Activated T-cell treated with anti-CD3 and anti-CD28 coated beads, Interleukin-2, amount 50 U/mL, for 1 hour (primary cell): ENCODE data around the gene UBAC2.

Experiments
- DNase-seq: peaks from one replicate; pipeline ENCODE4 v3.0.0-alpha.2; 2020

Gene UBAC2

DNA sequence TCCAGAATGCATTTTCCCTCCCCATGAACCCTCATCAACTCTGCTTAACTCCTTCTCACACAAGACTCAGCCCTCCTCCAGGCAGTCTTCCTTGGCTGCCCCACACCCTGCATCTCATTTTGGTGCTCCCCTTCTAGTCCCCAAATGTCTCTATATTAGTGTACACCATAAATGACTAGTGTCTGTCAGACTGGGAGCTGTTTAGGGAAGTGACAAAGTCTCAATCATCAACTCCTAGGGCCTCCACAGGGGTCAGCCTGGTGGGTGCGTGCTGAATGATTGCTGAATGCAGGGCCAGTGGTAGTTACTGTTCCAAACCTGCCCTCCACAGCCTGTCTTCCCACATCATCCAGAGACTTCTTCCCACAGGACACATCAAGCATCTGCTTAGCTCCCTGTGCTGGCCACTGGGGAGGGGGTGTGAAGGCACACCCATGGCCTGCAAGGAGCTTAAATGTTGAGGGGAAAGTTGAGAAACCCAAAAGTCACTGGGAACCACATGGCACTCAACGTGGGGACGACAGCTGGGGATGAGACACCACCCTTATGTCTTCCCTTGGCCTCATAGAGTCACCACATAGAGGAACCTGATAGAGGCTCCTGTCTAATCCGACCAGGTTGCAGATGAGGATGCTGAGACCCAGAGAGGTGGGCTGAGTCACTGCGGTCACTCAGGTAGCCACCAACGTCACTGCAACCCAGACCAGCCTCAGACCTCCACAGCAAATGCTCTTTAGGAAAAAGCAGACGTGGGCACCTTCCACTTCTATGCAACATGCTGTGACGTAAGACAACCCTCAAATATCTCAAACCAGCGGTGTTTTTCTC, 221.3 kb downstream of the UBAC2 start:
- DNase-seq, result peak; percentile 44

- no peak for DNase-seq
Measured at GRCh38 chr13:99422586-99423220, 222.0 kb downstream of the UBAC2 start.

DNA sequence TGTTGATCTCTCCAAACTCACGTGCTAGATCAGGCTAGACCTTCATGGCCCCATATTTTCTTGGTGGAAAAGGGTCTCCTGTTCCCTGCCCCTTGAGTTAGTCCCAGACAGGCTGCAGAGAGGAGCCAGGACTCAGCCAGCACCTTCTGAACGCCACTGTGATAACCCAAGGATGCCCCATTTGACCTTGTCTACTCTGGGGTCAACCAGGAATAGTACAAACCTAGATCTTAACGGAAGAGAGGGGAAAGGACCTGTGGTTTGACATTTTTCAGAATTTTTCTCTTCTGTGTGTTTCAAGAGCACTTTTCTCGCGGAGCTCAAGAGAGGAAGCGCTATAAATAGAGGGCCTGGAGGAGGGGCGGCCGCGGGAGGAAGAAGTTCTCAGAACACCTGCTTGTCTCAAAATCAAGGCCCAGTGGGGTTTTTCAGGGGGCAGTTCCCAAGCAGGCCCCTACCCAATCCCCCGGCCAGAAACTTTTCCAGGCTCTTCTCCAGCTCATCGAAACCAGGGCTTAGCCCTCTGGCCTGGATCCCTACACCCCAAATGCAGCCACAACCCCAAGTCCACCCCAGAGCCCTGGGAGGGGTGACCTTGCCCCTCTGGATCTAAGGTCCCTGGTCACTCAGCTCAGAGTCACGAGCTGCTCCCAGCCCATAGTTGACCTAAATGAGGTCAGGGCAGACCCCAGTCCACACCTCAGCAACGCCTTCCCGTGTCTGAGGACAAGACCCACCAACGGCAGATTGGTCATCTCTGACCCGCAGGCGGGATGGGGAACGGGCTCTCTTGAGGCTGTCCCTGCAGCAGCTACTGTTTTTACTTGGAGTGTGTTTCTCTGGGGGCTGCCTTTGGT, 225.1 kb downstream of the UBAC2 start:
- DNase-seq, result peak; percentile 59

GRCh38 chr13:99426426-99426825, 225.8 kb downstream of the UBAC2 start:
- DNase-seq, result peak; percentile 22

- no peak for DNase-seq
Measured at GRCh38 chr13:99429670-99430069, 229.0 kb downstream of the UBAC2 start.

- DNase-seq, result peak; percentile 23
Measured at GRCh38 chr13:99431927-99432608, 231.4 kb downstream of the UBAC2 start.

GRCh38 chr13:99432609-99433542, 232.2 kb downstream of the UBAC2 start:
- peak; percentile 78 for DNase-seq

- no peak for DNase-seq
Measured at GRCh38 chr13:99433543-99434075, 233.0 kb downstream of the UBAC2 start.

DNA sequence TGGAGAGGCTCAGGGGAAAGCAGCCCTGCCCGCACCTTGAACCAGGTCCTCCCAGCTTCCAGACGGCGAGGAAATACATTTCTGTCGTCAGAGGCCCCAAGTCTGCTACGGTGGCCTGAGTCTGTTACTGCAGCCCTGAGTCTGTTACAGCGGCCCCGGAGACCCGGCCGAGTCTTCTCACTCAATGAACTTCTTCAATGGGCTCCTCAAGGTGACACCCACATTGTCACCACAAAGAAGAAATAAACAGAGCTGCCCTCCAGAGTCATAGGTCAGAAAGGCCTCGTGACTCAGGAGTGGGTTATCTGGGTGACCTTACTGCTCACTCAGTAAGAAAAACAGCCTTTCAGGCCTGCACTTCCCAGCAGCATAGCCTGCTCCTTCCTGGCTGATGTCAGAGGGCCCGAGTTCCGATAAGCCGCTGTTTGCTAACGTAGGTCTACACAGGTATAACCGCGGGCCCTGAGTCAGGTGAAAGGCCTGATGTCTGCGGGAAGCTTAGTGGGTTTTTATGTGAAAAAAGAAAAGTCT, 233.7 kb downstream of the UBAC2 start:
- DNase-seq, result peak; percentile 81

GRCh38 chr13:99435116-99435515, 234.5 kb downstream of the UBAC2 start:
- no peak for DNase-seq

DNA sequence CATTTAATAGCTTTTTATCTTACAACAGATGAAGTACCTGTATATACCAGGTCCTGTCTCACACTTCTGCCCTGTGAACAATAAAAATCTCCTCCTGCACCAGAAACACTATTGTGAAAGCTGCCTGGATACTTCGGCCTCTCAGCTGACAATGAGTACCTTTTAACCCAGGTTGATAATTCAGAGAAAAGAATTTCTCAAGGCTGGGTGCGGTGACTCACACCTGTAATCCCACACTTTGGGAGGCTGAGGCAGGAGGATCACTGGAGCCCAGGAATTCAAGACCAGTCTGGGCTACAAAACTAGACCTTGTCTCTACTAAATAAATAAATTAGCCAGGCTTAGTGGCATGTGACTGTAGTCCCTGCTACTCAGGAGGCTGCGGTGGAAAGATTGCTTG, 235.3 kb downstream of the UBAC2 start:
- no peak for DNase-seq
